Prostate gland (tissue), 2 donors: ENCODE measurements around the gene LIF. TPM values are rescaled to one million over a fixed set of nuclear protein-coding genes. Genes with fewer than 3 reads are reported as not detected.

Experiments used
- DNase-seq: peaks from one replicate; pipeline ENCODE4 v3.0.0-alpha.2; 2019; ENCODE audit warnings: low spot score
- H3K27ac ChIP-seq, 2 donors: fragments of 200-600 bp; sonication (generic); 2 replicates each; pipeline ENCODE4 v1.5.1; 2017 to 2019
- H3K27me3 ChIP-seq: fragments of 200-600 bp; sonication (generic); replicated peaks from 2 replicates; pipeline ENCODE4 v1.5.1; 2019; ENCODE audit not compliant: insufficient read depth
- H3K36me3 ChIP-seq, 2 donors: fragments of 200-600 bp; sonication (generic); 1 replicate in 1 of 2; 2 replicates in 1 of 2; pipeline versions ENCODE4 v1.5.1 to v1.8.1; 2017 to 2019
- H3K4me1 ChIP-seq: fragments of 200-600 bp; sonication (generic); replicated peaks from 2 replicates; pipeline ENCODE4 v1.5.1; 2019
- H3K4me3 ChIP-seq, 2 donors: fragments of 200-600 bp; sonication (generic); 2 replicates each; pipeline ENCODE4 v1.5.1; 2017 to 2019
- H3K9me3 ChIP-seq: fragments of 200-600 bp; sonication (generic); 2 replicates; pipeline ENCODE4 v1.5.1; 2017
- POLR2A ChIP-seq: fragments of 450-650 bp; IDR thresholded peaks from one replicate; pipeline ENCODE4 v1.6.1; 2016; ENCODE audit warnings: antibody characterized with exemption, mild to moderate bottlenecking
- POLR2AphosphoS5 ChIP-seq: sonication (generic); formaldehyde crosslinking; IDR thresholded peaks from one replicate; pipeline ENCODE4 v1.6.1; 2017; ENCODE audit warnings: antibody characterized with exemption
- WGBS: methylation state at CpG from one replicate; pipeline ENCODE4 v1.1.5; 2018; 5-methylcytosine and 5-hydroxymethylcytosine counted together
- intact Hi-C: fragments of 100-400 bp; cut with DNase I; formaldehyde crosslinking; loops from one replicate; pipeline ENCODE4 v1.14.2; 2022
- total RNA-seq, 2 donors: library from RNA; depleted of rRNA; stranded (reverse); fragments of >200 nt; gene quantifications; one replicate each; pipeline ENCODE4 v1.1.0, GENCODE V29; 2016
- TF ChIP-seq, protein P1 (sequence below), 4 experiments: fragments of 200-600 bp in 2 of 4; fragments of 450-650 bp in 2 of 4; sonication (generic) in 2 of 4; IDR thresholded peaks; 1 replicate in 3 of 4; 2 replicates in 1 of 4; pipeline ENCODE4 v1.5.1; 2016 to 2019; ENCODE audit warnings: antibody characterized with exemption in 4 of 4, mild to moderate bottlenecking in 2 of 4, moderate library complexity in 2 of 4

The LIF gene
- total RNA-seq, 2 donors from 2014 or later = 0.40 to 0.59 TPM

DNA sequence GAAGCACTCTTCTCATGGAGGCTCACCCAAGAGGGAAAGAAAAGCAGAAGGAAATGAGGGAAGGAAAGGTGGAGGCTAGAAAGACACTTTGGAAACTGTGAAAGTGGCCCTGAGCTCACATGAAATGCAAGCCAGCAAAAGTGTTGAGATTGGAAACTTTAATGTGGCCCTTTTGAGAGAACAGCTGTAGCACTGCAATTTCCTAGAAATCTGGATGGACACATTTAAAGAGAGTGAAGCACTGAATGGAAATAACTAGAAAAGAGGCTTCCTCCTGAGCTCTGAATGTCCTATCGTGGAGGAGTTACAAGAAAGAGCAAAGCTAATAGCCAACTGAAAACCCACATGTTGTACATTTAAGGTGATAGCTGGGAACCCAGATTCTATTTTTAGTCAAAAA is 56.0 kb downstream of the LIF start:
- no peak overlapping the region for H3K27ac ChIP-seq
- no peaks in the 10 kb centered on the region for H3K27me3 ChIP-seq
- intact Hi-C loops = no loop called here
- TF ChIP-seq POLR2A = no peak
- TF ChIP-seq POLR2AphosphoS5 = no peak
- TF ChIP-seq, protein P1, sequence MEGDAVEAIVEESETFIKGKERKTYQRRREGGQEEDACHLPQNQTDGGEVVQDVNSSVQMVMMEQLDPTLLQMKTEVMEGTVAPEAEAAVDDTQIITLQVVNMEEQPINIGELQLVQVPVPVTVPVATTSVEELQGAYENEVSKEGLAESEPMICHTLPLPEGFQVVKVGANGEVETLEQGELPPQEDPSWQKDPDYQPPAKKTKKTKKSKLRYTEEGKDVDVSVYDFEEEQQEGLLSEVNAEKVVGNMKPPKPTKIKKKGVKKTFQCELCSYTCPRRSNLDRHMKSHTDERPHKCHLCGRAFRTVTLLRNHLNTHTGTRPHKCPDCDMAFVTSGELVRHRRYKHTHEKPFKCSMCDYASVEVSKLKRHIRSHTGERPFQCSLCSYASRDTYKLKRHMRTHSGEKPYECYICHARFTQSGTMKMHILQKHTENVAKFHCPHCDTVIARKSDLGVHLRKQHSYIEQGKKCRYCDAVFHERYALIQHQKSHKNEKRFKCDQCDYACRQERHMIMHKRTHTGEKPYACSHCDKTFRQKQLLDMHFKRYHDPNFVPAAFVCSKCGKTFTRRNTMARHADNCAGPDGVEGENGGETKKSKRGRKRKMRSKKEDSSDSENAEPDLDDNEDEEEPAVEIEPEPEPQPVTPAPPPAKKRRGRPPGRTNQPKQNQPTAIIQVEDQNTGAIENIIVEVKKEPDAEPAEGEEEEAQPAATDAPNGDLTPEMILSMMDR (IDR thresholded peaks at IDR 0.05) = no peak
- 68% methylated on average over 1 of the region's 1 CpG for WGBS
- no peaks in the 10 kb centered on the region for H3K9me3 ChIP-seq
- H3K4me1 ChIP-seq = no peaks in the 10 kb centered on the region
- no peak overlapping the region for H3K4me3 ChIP-seq
- no peak for DNase-seq
- H3K36me3 ChIP-seq = no peaks in the 10 kb centered on the region

Other genes starting within 250 kb of the LIF start
- 1 to 10 TPM in 1 of 2 donors, not detected in 1; 6.9 TPM for gene HORMAD2, start 166.3 kb downstream of the LIF start, total RNA-seq
- 1 to 10 TPM in 1 of 2 donors, not detected in 1; 2.5 TPM for gene OSM, start 20.1 kb upstream of the LIF start, total RNA-seq
- 10 to 100 TPM; 27.2 to 33.2 TPM for gene CASTOR1, start 42.7 kb upstream of the LIF start, total RNA-seq
- gene TBC1D10A, start 80.2 kb upstream of the LIF start, total RNA-seq = 10 to 100 TPM; 46.1 to 51.2 TPM
- 100 to 1,000 TPM; 108 to 134 TPM for gene SF3A1, start 110.1 kb upstream of the LIF start, total RNA-seq
- gene CCDC157, start 110.2 kb upstream of the LIF start, total RNA-seq = 10 to 100 TPM in 1 of 2 donors, 1 to 10 TPM in 1; 3.5 to 28.6 TPM
- gene RNF215, start 140.7 kb upstream of the LIF start, total RNA-seq = 10 to 100 TPM; 18.1 to 20.0 TPM
- gene SEC14L2, start 150.3 kb upstream of the LIF start, total RNA-seq = 10 to 100 TPM; 16.8 to 31.1 TPM
- gene MTFP1, start 179.0 kb upstream of the LIF start, total RNA-seq = 10 to 100 TPM; 14.1 to 28.1 TPM
- gene SEC14L3, start 225.3 kb upstream of the LIF start, total RNA-seq = not detected